CD14-positive monocyte (primary cell): ENCODE results near the gene SRPK2. TPM values are rescaled to one million over a fixed set of nuclear protein-coding genes. Genes with fewer than 3 reads are reported as not detected.

Experiments used
- DNase-seq, 3 donors: peaks; one replicate each; pipeline ENCODE4 v3.0.0-alpha.2; 2011 to 2022
- H2AFZ ChIP-seq: 2 replicates; pipeline ENCODE4 v1.6.0; 2012; ENCODE audit warnings: mild to moderate bottlenecking, low read depth, low read length, inconsistent platforms; ENCODE audit not compliant: insufficient read depth, poor library complexity, severe bottlenecking
- H3K27ac ChIP-seq, 2 donors: 1 replicate in 1 of 2; 2 replicates in 1 of 2; pipeline ENCODE4 v1.5.1; 2012 to 2013; ENCODE audit warnings: low read length in 2 of 2, control low read depth in 1 of 2, inconsistent platforms in 1 of 2, low read depth in 1 of 2, mild to moderate bottlenecking in 1 of 2
- H3K27me3 ChIP-seq, 2 donors: one replicate each; pipeline versions ENCODE4 v1.6.0 to v1.6.1; 2011 to 2013; ENCODE audit warnings: low read length in 2 of 2; ENCODE audit not compliant: control insufficient read depth in 2 of 2, insufficient read depth in 2 of 2
- H3K36me3 ChIP-seq, 2 donors: replicated peaks in 1 of 2; 1 replicate in 1 of 2; 2 replicates in 1 of 2; pipeline versions ENCODE4 v1.5.1 to v1.6.1; 2012 to 2013; ENCODE audit warnings: low read length in 2 of 2, control low read depth in 1 of 2, inconsistent platforms in 1 of 2, mild to moderate bottlenecking in 1 of 2; ENCODE audit not compliant: insufficient read depth in 2 of 2, control insufficient read depth in 1 of 2
- H3K4me1 ChIP-seq, 2 donors: 1 replicate in 1 of 2; 2 replicates in 1 of 2; pipeline versions ENCODE4 v1.5.1 to v1.6.1; 2012 to 2013; ENCODE audit warnings: low read length in 2 of 2, control low read depth in 1 of 2, inconsistent platforms in 1 of 2, mild to moderate bottlenecking in 1 of 2, moderate library complexity in 1 of 2; ENCODE audit not compliant: insufficient read depth in 2 of 2, control insufficient read depth in 1 of 2
- H3K4me2 ChIP-seq: replicated peaks from 2 replicates; pipeline ENCODE3; 2012; ENCODE audit warnings: low read length, moderate library complexity, mild to moderate bottlenecking; ENCODE audit not compliant: poor library complexity, severe bottlenecking; ENCODE audit errors: extremely low read depth
- H3K4me3 ChIP-seq, 3 experiments: fragments of 200-600 bp in 1 of 3; sonication (generic) in 1 of 3; replicated peaks in 1 of 3; 1 replicate in 2 of 3; 2 replicates in 1 of 3; pipeline ENCODE4 v1.5.1; 2011 to 2013; ENCODE audit warnings: low read length in 3 of 3, mild to moderate bottlenecking in 3 of 3, control low read depth in 2 of 3, low read depth in 2 of 3, inconsistent platforms in 1 of 3, moderate library complexity in 1 of 3
- H3K79me2 ChIP-seq: 2 replicates; pipeline ENCODE4 v1.6.0; 2012; ENCODE audit warnings: mild to moderate bottlenecking, control low read depth, inconsistent platforms, low read length, moderate library complexity; ENCODE audit not compliant: insufficient read depth
- H3K9ac ChIP-seq: 2 replicates; pipeline ENCODE4 v1.6.0; 2017; ENCODE audit warnings: low read length, mild to moderate bottlenecking; ENCODE audit not compliant: insufficient read depth, poor library complexity, severe bottlenecking
- H3K9me3 ChIP-seq, 2 donors: replicated peaks in 1 of 2; 1 replicate in 1 of 2; 2 replicates in 1 of 2; pipeline versions ENCODE4 v1.5.1 to v1.6.1; 2012 to 2013; ENCODE audit warnings: low read length in 2 of 2, control low read depth in 1 of 2; ENCODE audit not compliant: control insufficient read depth in 1 of 2, insufficient read depth in 1 of 2
- H4K20me1 ChIP-seq: 2 replicates; pipeline ENCODE4 v1.6.0; 2012; ENCODE audit warnings: mild to moderate bottlenecking, low read length, control low read depth, moderate library complexity; ENCODE audit not compliant: insufficient read depth
- H3K27ac Mint-ChIP-seq, 7 donors: one replicate each; pipeline ENCODE4 v1.8.0; 2020; ENCODE audit warnings: mild to moderate bottlenecking in 7 of 7, mixed read lengths in 7 of 7, moderate library complexity in 6 of 7, inconsistent platforms in 2 of 7
- H3K27me3 Mint-ChIP-seq, 3 donors: one replicate each; pipeline ENCODE4 v1.8.0; 2021 to 2022; ENCODE audit warnings: low read depth in 3 of 3, mild to moderate bottlenecking in 3 of 3, mixed read lengths in 3 of 3, moderate library complexity in 3 of 3, inconsistent platforms in 1 of 3
- H3K36me3 Mint-ChIP-seq, 2 donors: one replicate each; pipeline ENCODE4 v1.8.0; 2020; ENCODE audit warnings: mixed read lengths in 2 of 2, inconsistent platforms in 1 of 2, mild to moderate bottlenecking in 1 of 2
- H3K4me1 Mint-ChIP-seq: one replicate; pipeline ENCODE4 v1.8.0; 2020; ENCODE audit warnings: mild to moderate bottlenecking, mixed read lengths
- H3K4me3 Mint-ChIP-seq, 2 donors: one replicate each; pipeline ENCODE4 v1.8.0; 2020; ENCODE audit warnings: mild to moderate bottlenecking in 2 of 2, mixed read lengths in 2 of 2, moderate library complexity in 1 of 2
- H3K9me3 Mint-ChIP-seq, 7 donors: one replicate each; pipeline ENCODE4 v1.8.0; 2020 to 2022; ENCODE audit warnings: mixed read lengths in 7 of 7, mild to moderate bottlenecking in 6 of 7, moderate library complexity in 6 of 7, inconsistent platforms in 2 of 7
- CTCF ChIP-seq: fragments of 200-600 bp; IDR thresholded peaks from one replicate; pipeline ENCODE4 v1.8.0; 2022; ENCODE audit warnings: antibody characterized with exemption, mild to moderate bottlenecking
- WGBS: methylation state at CpG from one replicate; pipeline ENCODE4 v1.1.5; 2013; ENCODE audit warnings: missing lambda C conversion rate; ENCODE audit not compliant: insufficient coverage; 5-methylcytosine and 5-hydroxymethylcytosine counted together
- intact Hi-C, 2 donors: fragments of 100-400 bp; cut with micrococcal nuclease; formaldehyde crosslinking; loops; one replicate each; pipeline versions ENCODE4 v1.15.0 to v1.15.1; 2023
- polyA plus RNA-seq, 3 donors: library from polyadenylated mRNA; depleted of rRNA in 1 of 3; unstranded in 2 of 3; stranded (reverse) in 1 of 3; fragments of 300-500 nt in 2 of 3; fragments of >200 nt in 1 of 3; fragmentation: Illumina TruSeq in 2 of 3; gene quantifications; 1 replicate in 2 of 3; 2 replicates in 1 of 3; pipeline ENCODE4 v1.2.3, GENCODE V29; 2012 to 2021

Gene SRPK2
- polyA plus RNA-seq, 3 donors: 12.6 to 37.7 (median 30.0) TPM

GRCh38 chr7:105246679-105247078, 142.0 kb downstream of the SRPK2 start:
- H3K9me3 Mint-ChIP-seq: peaks cover 0 to 5% (median 0%) of the 10 kb centered on the region in 7 donors
- peaks cover 51% of the 10 kb centered on the region for H3K79me2 ChIP-seq
- H2AFZ ChIP-seq: no peak overlapping the region
- H3K9ac ChIP-seq: no peak overlapping the region
- H3K4me2 ChIP-seq: no peak overlapping the region
- H3K27me3 Mint-ChIP-seq: no peaks in the 10 kb centered on the region
- H3K4me1 Mint-ChIP-seq: peaks cover under 1% of the 10 kb centered on the region
- intact Hi-C loops: no loop called here
- no peak for TF ChIP-seq CTCF
- DNase-seq: no peak
- H3K9me3 ChIP-seq: peaks cover 0 to 7% of the 10 kb centered on the region in 2 donors
- H3K27me3 ChIP-seq: no peaks in the 10 kb centered on the region
- H3K36me3 Mint-ChIP-seq: peaks cover 0 to 3% of the 10 kb centered on the region in 2 donors
- H3K4me1 ChIP-seq: no peaks in the 10 kb centered on the region
- H3K4me3 ChIP-seq: no peak overlapping the region
- no peak overlapping the region for H3K27ac Mint-ChIP-seq
- H3K4me3 Mint-ChIP-seq: no peak overlapping the region
- peaks cover 97% of the 10 kb centered on the region for H4K20me1 ChIP-seq
- H3K36me3 ChIP-seq: no peaks in the 10 kb centered on the region
- H3K27ac ChIP-seq: no peak overlapping the region

- H3K36me3 ChIP-seq: no peaks in the 10 kb centered on the region
- no peak overlapping the region for H3K4me2 ChIP-seq
- H3K27ac ChIP-seq: peak overlapping the region in 1 of 2 donors; percentile 18
- Mint-ChIP-seq H3K36me3 (peaks cover 0 to 3% of the 10 kb centered on the region in 2 donors), H3K27me3 (no peaks in the 10 kb centered on the region), H3K4me1 (peaks cover 3% of the 10 kb centered on the region), H3K4me3 (no peak overlapping the region), H3K9me3 (peaks cover 0 to 5% (median 0%) of the 10 kb centered on the region in 7 donors), H3K27ac (no peak overlapping the region)
- 76% methylated on average over 4 of the region's 4 CpGs for WGBS
- no peaks in the 10 kb centered on the region for H3K27me3 ChIP-seq
- intact Hi-C loops: no loop called here
- no peak overlapping the region for H2AFZ ChIP-seq
- no peaks in the 10 kb centered on the region for H3K4me1 ChIP-seq
- H3K79me2 ChIP-seq: peaks cover 53% of the 10 kb centered on the region
- H3K9ac ChIP-seq: no peak overlapping the region
- H3K9me3 ChIP-seq: peaks cover 0 to 7% of the 10 kb centered on the region in 2 donors
- no peak overlapping the region for H3K4me3 ChIP-seq
- peaks cover 97% of the 10 kb centered on the region for H4K20me1 ChIP-seq
- no peak for TF ChIP-seq CTCF
- no peak for DNase-seq
These were observed 142.5 kb downstream of the SRPK2 start for GRCh38 chr7:105246256-105246655.
